Sigmoid colon (tissue), 7 donors: ENCODE measurements around the gene C11orf24. TPM values are rescaled to one million over a fixed set of nuclear protein-coding genes. Genes with fewer than 3 reads are reported as not detected.

Source experiments
- DNase-seq: peaks from one replicate; pipeline ENCODE4 v3.0.0-alpha.2; 2019
- H3K27ac ChIP-seq, 4 donors: fragments of 200-600 bp; sonication (generic); one replicate each; pipeline ENCODE4 v1.5.1; 2016 to 2019; ENCODE audit warnings: mild to moderate bottlenecking in 1 of 4
- H3K27me3 ChIP-seq, 3 donors: fragments of 200-600 bp; sonication (generic); one replicate each; pipeline ENCODE4 v1.5.1; 2019; ENCODE audit warnings: mild to moderate bottlenecking in 1 of 3
- H3K36me3 ChIP-seq, 4 donors: fragments of 200-600 bp; sonication (generic); one replicate each; pipeline ENCODE4 v1.5.1; 2016 to 2019
- H3K4me1 ChIP-seq, 4 donors: fragments of 200-600 bp; sonication (generic); one replicate each; pipeline ENCODE4 v1.5.1; 2017 to 2019
- H3K4me3 ChIP-seq, 4 donors: fragments of 200-600 bp; sonication (generic); one replicate each; pipeline ENCODE4 v1.5.1; 2017 to 2019; ENCODE audit warnings: mild to moderate bottlenecking in 2 of 4, moderate library complexity in 1 of 4
- H3K9me3 ChIP-seq, 4 donors: fragments of 200-600 bp in 3 of 4; sonication (generic) in 3 of 4; one replicate each; pipeline versions ENCODE4 v1.5.1 to v1.6.1; 2013 to 2019
- CTCF ChIP-seq, 4 experiments: fragments of 450-650 bp in 3 of 4; fragments of 200-600 bp in 1 of 4; IDR thresholded peaks; one replicate each; pipeline ENCODE4 v1.5.1; 2016 to 2019; ENCODE audit warnings: antibody characterized with exemption in 4 of 4, mild to moderate bottlenecking in 3 of 4, moderate library complexity in 2 of 4
- EP300 ChIP-seq, 4 donors: sonication (generic); formaldehyde crosslinking; IDR thresholded peaks; one replicate each; pipeline ENCODE4 v1.6.1; 2017; ENCODE audit warnings: antibody characterized with exemption in 4 of 4
- POLR2A ChIP-seq, 2 donors: fragments of 450-650 bp; IDR thresholded peaks; one replicate each; pipeline ENCODE4 v1.6.1; 2016; ENCODE audit warnings: antibody characterized with exemption in 2 of 2, mild to moderate bottlenecking in 2 of 2, moderate library complexity in 2 of 2
- POLR2AphosphoS5 ChIP-seq, 4 donors: sonication (generic); formaldehyde crosslinking; IDR thresholded peaks; one replicate each; pipeline ENCODE4 v1.6.1; 2017; ENCODE audit warnings: antibody characterized with exemption in 4 of 4
- WGBS, 2 donors: extraction: QIAGEN DNeasy Blood & Tissue Kit; methylation state at CpG; one replicate each; pipeline ENCODE4 v1.1.7; 2013; 5-methylcytosine and 5-hydroxymethylcytosine counted together
- intact Hi-C: fragments of 100-400 bp; cut with DNase I; formaldehyde crosslinking; loops from one replicate; pipeline ENCODE4 v1.15.1; 2023
- polyA plus RNA-seq, 3 donors: library from polyadenylated mRNA; stranded (reverse); fragments of 200-250 nt; gene quantifications; one replicate each; pipeline ENCODE4 v1.2.3, GENCODE V29; 2013
- total RNA-seq, 4 donors: library from RNA; depleted of rRNA; stranded (reverse); fragments of >200 nt; gene quantifications; one replicate each; pipeline ENCODE4 v1.1.0, GENCODE V29; 2016
- donor health status: healthy with polysubstance abuse.
- donor health status: Bipolar disorder and iron deficiency.
- donor health status: healthy.

Gene C11orf24
- total and polyA plus RNA-seq, 7 donors: 13.7 to 70.3 (median 25.4) TPM

- Histone ChIP-seq H3K36me3 (no peaks in the 10 kb centered on the region), H3K9me3 (no peaks in the 10 kb centered on the region), H3K27ac (peak overlapping the region; percentile 22 to 99 (median 97)), H3K4me1 (peaks cover 0 to 56% (median 50%) of the 10 kb centered on the region in 4 donors), H3K27me3 (no peaks in the 10 kb centered on the region), H3K4me3 (peak overlapping the region in 3 of 4 donors; percentile 73 to 94 (median 80))
- TF ChIP-seq POLR2A (IDR thresholded peaks at IDR 0.05) (no peak), POLR2AphosphoS5 (IDR thresholded peaks at IDR 0.05) (no peak), CTCF (IDR thresholded peaks at IDR 0.05) (no peak), EP300 (IDR thresholded peaks at IDR 0.05) (no peak)
- intact Hi-C loops: loop anchor here (5.0 kb wide), 2 partner anchors 94 to 171 kb away; no protein-coding TSS in a partner anchor
- no peak for DNase-seq
- 10 to 35% methylated on average over 14 of the region's 14 CpGs for WGBS, 2 donors
Measured at GRCh38 chr11:68211546-68211945, 60.2 kb downstream of the C11orf24 start.

Other genes with a start within 250 kb of the C11orf24 start
- 100 to 1,000 TPM; 174 to 255 (median 212) TPM for gene NDUFS8, start 241.3 kb downstream of the C11orf24 start, total RNA-seq
- gene NDUFS8, start 241.3 kb downstream of the C11orf24 start, polyA plus RNA-seq: 100 to 1,000 TPM; 149 to 168 (median 164) TPM
- gene TCIRG1, start 232.9 kb downstream of the C11orf24 start, total RNA-seq: 100 to 1,000 TPM in 1 of 4 donors, 10 to 100 TPM in 3; 69.9 to 147 (median 81.9) TPM
- gene TCIRG1, start 232.9 kb downstream of the C11orf24 start, polyA plus RNA-seq: 100 to 1,000 TPM in 1 of 3 donors, 10 to 100 TPM in 2; 15.0 to 276 (median 23.6) TPM
- gene CHKA, start 150.6 kb downstream of the C11orf24 start, total RNA-seq: 10 to 100 TPM; 16.4 to 39.1 (median 27.9) TPM
- gene CHKA, start 150.6 kb downstream of the C11orf24 start, polyA plus RNA-seq: 10 to 100 TPM; 21.0 to 41.0 (median 22.9) TPM
- gene KMT5B, start 58.7 kb downstream of the C11orf24 start, total RNA-seq: 10 to 100 TPM; 38.7 to 45.7 (median 39.1) TPM
- 10 to 100 TPM; 20.8 to 21.4 (median 21.0) TPM for gene KMT5B, start 58.7 kb downstream of the C11orf24 start, polyA plus RNA-seq
- 10 to 100 TPM; 18.3 to 43.8 (median 29.2) TPM for gene LRP5, start 40.6 kb upstream of the C11orf24 start, total RNA-seq
- 10 to 100 TPM; 18.0 to 63.1 (median 20.4) TPM for gene LRP5, start 40.6 kb upstream of the C11orf24 start, polyA plus RNA-seq
- 100 to 1,000 TPM; 133 to 157 (median 146) TPM for gene PPP6R3, start 188.8 kb upstream of the C11orf24 start, total RNA-seq
- gene PPP6R3, start 188.8 kb upstream of the C11orf24 start, polyA plus RNA-seq: 10 to 100 TPM; 24.0 to 39.4 (median 31.0) TPM